Fibroblast of lung (primary cell): ENCODE results near the gene UGT1A7. TPM values are rescaled to one million over a fixed set of nuclear protein-coding genes. Genes with fewer than 3 reads are reported as not detected.

Experiments
- DNase-seq, 2 donors: peaks; one replicate each; pipeline versions ENCODE4 v3.0.0 to v3.0.0-alpha.2; 2010; ENCODE audit warnings: low read depth in 2 of 2
- H2AFZ ChIP-seq: 2 replicates; pipeline ENCODE4 v1.5.1; 2012; ENCODE audit warnings: low read length, control low read depth, inconsistent platforms
- H3K27ac ChIP-seq: 2 replicates; pipeline ENCODE4 v1.5.1; 2011; ENCODE audit warnings: low read length, control low read depth; ENCODE audit not compliant: insufficient read depth
- H3K27me3 ChIP-seq: 2 replicates; pipeline ENCODE4 v1.5.1; 2011; ENCODE audit warnings: mild to moderate bottlenecking, low read length; ENCODE audit not compliant: control insufficient read depth, insufficient read depth
- H3K36me3 ChIP-seq: 2 replicates; pipeline ENCODE4 v1.5.1; 2011; ENCODE audit warnings: low read length; ENCODE audit not compliant: control insufficient read depth, insufficient read depth
- H3K4me1 ChIP-seq: 2 replicates; pipeline ENCODE4 v1.5.1; 2011; ENCODE audit warnings: low read length; ENCODE audit not compliant: control insufficient read depth, insufficient read depth; ENCODE audit errors: extremely low read depth
- H3K4me2 ChIP-seq: 2 replicates; pipeline ENCODE4 v1.5.1; 2011; ENCODE audit warnings: low read length, control low read depth; ENCODE audit not compliant: insufficient read depth; ENCODE audit errors: extremely low read depth
- H3K4me3 ChIP-seq, 4 experiments: fragments of 200-600 bp in 1 of 4; sonication (generic) in 1 of 4; replicated peaks in 1 of 4; 2 replicates each; pipeline ENCODE4 v1.5.1; 2011 to 2016; ENCODE audit warnings: low read length in 4 of 4, low read depth in 3 of 4, mild to moderate bottlenecking in 3 of 4, control low read depth in 2 of 4, inconsistent platforms in 1 of 4, mixed read lengths in 1 of 4; ENCODE audit not compliant: insufficient read depth in 1 of 4; ENCODE audit errors: control extremely low read depth in 1 of 4
- H3K79me2 ChIP-seq: 2 replicates; pipeline ENCODE4 v1.5.1; 2012; ENCODE audit warnings: mild to moderate bottlenecking, low read length, inconsistent platforms; ENCODE audit not compliant: control insufficient read depth, insufficient read depth
- H3K9ac ChIP-seq: 2 replicates; pipeline ENCODE4 v1.5.1; 2011; ENCODE audit warnings: mild to moderate bottlenecking, low read length, control low read depth; ENCODE audit not compliant: insufficient read depth
- H3K9me3 ChIP-seq: 2 replicates; pipeline ENCODE4 v1.5.1; 2012; ENCODE audit warnings: low read depth, low read length; ENCODE audit not compliant: control insufficient read depth, insufficient read depth
- H4K20me1 ChIP-seq: 2 replicates; pipeline ENCODE4 v1.5.1; 2011; ENCODE audit warnings: low read length; ENCODE audit not compliant: control insufficient read depth, insufficient read depth; ENCODE audit errors: extremely low read depth
- EZH2 ChIP-seq: IDR thresholded peaks from 2 replicates; pipeline ENCODE4 v1.5.1; 2012; ENCODE audit warnings: low read length, control low read depth, mild to moderate bottlenecking; ENCODE audit errors: missing control alignments
- polyA plus RNA-seq, 2 donors: library from polyadenylated mRNA; depleted of rRNA in 1 of 2; stranded (reverse) in 1 of 2; unstranded in 1 of 2; fragments of >200 nt; gene quantifications; 2 replicates each; pipeline ENCODE4 v1.2.1, GENCODE V29; 2011 to 2012; ENCODE audit warnings: missing spikeins in 1 of 2
- total RNA-seq: library from RNA; depleted of rRNA; stranded (reverse); fragments of >200 nt; gene quantifications from 2 replicates; pipeline ENCODE4 v1.2.1, GENCODE V29; 2014
- TF ChIP-seq, protein P1 (sequence below), 2 donors: IDR thresholded peaks in 1 of 2; conservative IDR thresholded peaks in 1 of 2; 1 replicate in 1 of 2; 2 replicates in 1 of 2; pipeline ENCODE4 v1.5.1; 2011 to 2012; ENCODE audit warnings: low read length in 2 of 2, control low read depth in 1 of 2, inconsistent platforms in 1 of 2, low read depth in 1 of 2, mild to moderate bottlenecking in 1 of 2

The UGT1A7 gene
- total and polyA plus RNA-seq, 2 donors (not counting 1 experiment from before 2014, with no cell fraction given) = not detected

DNA sequence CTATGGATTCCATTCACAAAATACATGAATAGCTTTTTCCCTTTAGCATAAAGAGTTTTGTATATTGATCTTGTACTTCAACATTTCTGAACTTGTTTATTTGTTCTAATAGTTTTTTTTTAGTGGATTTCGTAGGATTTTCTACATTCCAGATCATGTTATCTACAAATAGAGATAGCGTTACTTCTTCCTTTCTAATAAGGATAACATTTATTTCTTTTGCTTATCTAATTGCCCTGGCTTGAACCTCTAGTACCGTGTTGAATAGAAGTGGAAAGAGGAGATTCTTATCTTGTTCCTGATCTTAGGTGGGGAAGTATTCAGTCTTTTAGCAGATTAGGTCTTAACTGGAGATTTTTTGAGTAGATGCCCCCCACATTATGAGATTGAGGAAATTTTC, 20.5 kb downstream of the UGT1A7 start:
- Histone ChIP-seq H3K27me3 (no peaks in the 10 kb centered on the region), H3K36me3 (no peaks in the 10 kb centered on the region), H3K27ac (no peak overlapping the region), H3K4me1 (no peaks in the 10 kb centered on the region), H3K9ac (no peak overlapping the region), H3K4me2 (no peak overlapping the region), H3K9me3 (no peaks in the 10 kb centered on the region), H3K4me3 (no peak overlapping the region), H2AFZ (no peak overlapping the region), H3K79me2 (no peaks in the 10 kb centered on the region), H4K20me1 (no peaks in the 10 kb centered on the region)
- no peak for TF ChIP-seq EZH2
- TF ChIP-seq, protein P1, sequence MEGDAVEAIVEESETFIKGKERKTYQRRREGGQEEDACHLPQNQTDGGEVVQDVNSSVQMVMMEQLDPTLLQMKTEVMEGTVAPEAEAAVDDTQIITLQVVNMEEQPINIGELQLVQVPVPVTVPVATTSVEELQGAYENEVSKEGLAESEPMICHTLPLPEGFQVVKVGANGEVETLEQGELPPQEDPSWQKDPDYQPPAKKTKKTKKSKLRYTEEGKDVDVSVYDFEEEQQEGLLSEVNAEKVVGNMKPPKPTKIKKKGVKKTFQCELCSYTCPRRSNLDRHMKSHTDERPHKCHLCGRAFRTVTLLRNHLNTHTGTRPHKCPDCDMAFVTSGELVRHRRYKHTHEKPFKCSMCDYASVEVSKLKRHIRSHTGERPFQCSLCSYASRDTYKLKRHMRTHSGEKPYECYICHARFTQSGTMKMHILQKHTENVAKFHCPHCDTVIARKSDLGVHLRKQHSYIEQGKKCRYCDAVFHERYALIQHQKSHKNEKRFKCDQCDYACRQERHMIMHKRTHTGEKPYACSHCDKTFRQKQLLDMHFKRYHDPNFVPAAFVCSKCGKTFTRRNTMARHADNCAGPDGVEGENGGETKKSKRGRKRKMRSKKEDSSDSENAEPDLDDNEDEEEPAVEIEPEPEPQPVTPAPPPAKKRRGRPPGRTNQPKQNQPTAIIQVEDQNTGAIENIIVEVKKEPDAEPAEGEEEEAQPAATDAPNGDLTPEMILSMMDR (conservative IDR thresholded peaks at IDR 0.05 in 1 of 2, IDR thresholded peaks at IDR 0.05 in 1 of 2; ENCODE audit: low read depth in 1 of 2, low read length in 2 of 2) = no peak
- DNase-seq = no peak

DNA sequence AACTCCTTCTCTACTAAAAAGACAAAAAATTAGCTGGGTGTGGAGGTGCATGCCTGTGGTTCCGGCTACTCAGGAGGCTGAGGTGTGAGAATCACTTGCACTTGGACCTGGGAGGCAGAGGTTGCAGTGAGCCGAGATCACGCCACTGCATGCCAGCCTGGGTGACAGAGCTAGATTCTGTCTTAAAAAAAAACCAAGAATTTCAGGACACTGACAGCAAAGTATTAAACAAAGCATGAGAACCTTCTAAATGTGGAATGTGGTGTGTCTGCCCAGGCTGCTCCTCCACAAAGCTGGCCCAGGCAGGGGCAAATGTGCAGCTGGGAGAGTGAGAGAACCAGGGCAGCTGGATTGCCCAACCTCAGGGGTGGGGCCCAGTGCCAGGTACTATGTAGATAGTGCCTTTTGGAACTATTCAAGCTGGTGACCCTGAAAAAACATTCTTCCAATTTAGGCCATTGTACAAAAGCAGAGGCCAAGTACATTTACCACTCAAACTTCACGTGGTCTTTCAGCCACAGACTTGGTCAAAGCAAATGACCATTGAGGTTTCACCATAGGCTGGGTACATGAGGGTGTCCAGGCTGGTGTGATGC, 24.3 kb downstream of the UGT1A7 start:
- Histone ChIP-seq H3K79me2 (no peaks in the 10 kb centered on the region), H3K27ac (no peak overlapping the region), H4K20me1 (no peaks in the 10 kb centered on the region), H2AFZ (no peak overlapping the region), H3K9me3 (no peaks in the 10 kb centered on the region), H3K4me1 (no peaks in the 10 kb centered on the region), H3K4me2 (no peak overlapping the region), H3K36me3 (no peaks in the 10 kb centered on the region), H3K9ac (no peak overlapping the region), H3K27me3 (no peaks in the 10 kb centered on the region), H3K4me3 (no peak overlapping the region)
- DNase-seq = peak in 1 of 2 donors; percentile 56
- no peak for TF ChIP-seq EZH2
- TF ChIP-seq, protein P1 (conservative IDR thresholded peaks at IDR 0.05 in 1 of 2, IDR thresholded peaks at IDR 0.05 in 1 of 2; ENCODE audit: low read depth in 1 of 2, low read length in 2 of 2) = no peak

DNA sequence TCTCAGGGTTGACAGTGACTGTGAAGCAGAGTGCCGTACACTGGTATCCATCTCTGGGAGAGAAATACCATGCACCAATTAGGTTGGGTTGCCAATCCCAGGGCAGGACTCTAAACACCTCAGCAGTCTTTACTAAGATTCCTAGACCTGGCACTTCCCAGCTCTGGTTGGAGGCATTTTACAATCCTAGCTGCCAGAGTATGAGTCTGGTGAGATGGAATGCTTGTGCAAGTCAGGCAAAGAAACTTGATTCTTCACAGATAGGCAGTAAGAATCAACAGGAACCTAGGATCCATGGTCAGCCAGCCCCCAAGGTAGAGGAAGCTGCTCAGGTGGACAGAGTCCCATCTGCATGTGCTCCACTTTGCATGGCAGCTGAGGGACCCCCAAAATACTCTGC, 25.0 kb downstream of the UGT1A7 start:
- TF ChIP-seq, protein P1 (conservative IDR thresholded peaks at IDR 0.05 in 1 of 2, IDR thresholded peaks at IDR 0.05 in 1 of 2; ENCODE audit: low read depth in 1 of 2, low read length in 2 of 2) = no peak
- Histone ChIP-seq H3K36me3 (no peaks in the 10 kb centered on the region), H3K9ac (no peak overlapping the region), H3K4me3 (no peak overlapping the region), H3K4me1 (no peaks in the 10 kb centered on the region), H3K4me2 (no peak overlapping the region), H4K20me1 (no peaks in the 10 kb centered on the region), H3K79me2 (no peaks in the 10 kb centered on the region), H2AFZ (no peak overlapping the region), H3K27me3 (no peaks in the 10 kb centered on the region), H3K27ac (no peak overlapping the region), H3K9me3 (no peaks in the 10 kb centered on the region)
- peak in 1 of 2 donors; percentile 78 for DNase-seq
